DND-41 (cell line): ENCODE data around the gene LRRN4CL.

ENCODE experiments used
- EZH2 ChIP-seq: IDR thresholded peaks from 3 replicates; pipeline ENCODE4 v1.6.1; 2012; ENCODE audit warnings: borderline replicate concordance, low read depth, mild to moderate bottlenecking, moderate library complexity, low read length, inconsistent platforms; ENCODE audit not compliant: severe bottlenecking
- TF ChIP-seq, protein P1 (sequence below): IDR thresholded peaks from 2 replicates; pipeline ENCODE4 v1.5.1; 2012; ENCODE audit warnings: borderline replicate concordance, low read length, moderate library complexity, mild to moderate bottlenecking; ENCODE audit not compliant: poor library complexity, severe bottlenecking; ENCODE audit errors: extremely low read depth

DNA sequence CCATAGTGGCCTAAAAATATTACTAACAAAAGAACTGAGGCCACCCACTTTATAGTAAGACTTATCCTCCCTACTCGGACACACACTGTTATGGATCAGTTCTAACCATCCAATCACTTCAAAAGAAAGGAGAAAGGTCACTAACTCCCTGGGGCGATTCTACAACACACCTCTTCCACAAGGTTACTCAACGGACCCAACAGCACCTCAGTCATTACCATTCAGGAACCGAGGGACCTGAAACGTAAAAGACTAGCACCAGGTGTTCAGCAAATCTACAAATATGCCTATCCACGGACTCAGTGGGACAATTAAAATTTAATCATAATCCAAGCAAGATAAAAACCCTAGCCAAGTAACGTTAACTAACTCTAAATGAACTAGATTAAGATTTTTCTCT is 36.3 kb upstream of the LRRN4CL start:
- TF ChIP-seq, protein P1, sequence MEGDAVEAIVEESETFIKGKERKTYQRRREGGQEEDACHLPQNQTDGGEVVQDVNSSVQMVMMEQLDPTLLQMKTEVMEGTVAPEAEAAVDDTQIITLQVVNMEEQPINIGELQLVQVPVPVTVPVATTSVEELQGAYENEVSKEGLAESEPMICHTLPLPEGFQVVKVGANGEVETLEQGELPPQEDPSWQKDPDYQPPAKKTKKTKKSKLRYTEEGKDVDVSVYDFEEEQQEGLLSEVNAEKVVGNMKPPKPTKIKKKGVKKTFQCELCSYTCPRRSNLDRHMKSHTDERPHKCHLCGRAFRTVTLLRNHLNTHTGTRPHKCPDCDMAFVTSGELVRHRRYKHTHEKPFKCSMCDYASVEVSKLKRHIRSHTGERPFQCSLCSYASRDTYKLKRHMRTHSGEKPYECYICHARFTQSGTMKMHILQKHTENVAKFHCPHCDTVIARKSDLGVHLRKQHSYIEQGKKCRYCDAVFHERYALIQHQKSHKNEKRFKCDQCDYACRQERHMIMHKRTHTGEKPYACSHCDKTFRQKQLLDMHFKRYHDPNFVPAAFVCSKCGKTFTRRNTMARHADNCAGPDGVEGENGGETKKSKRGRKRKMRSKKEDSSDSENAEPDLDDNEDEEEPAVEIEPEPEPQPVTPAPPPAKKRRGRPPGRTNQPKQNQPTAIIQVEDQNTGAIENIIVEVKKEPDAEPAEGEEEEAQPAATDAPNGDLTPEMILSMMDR: no peak
- no peak for TF ChIP-seq EZH2
